NCI-H187 treated with DMSO at 0.1 percent for 48 hours (cell line): ENCODE measurements around the gene PDZRN4.
"Not testable (repeated sequence)": the region's sequence is repeated elsewhere in the genome, so short reads cannot be mapped to it uniquely, and the experiment has no call there.

Experiments used
- DNase-seq: peaks from one replicate; lab custom pipeline; 2025; lab: John Stamatoyannopoulos, UW

The PDZRN4 gene

GRCh38 chr12:41188058-41188840, at the start of gene PDZRN4:
Gene PDZRN4 (plus strand): TSS chr12:41188320.
- DNase-seq, result no peak

DNA sequence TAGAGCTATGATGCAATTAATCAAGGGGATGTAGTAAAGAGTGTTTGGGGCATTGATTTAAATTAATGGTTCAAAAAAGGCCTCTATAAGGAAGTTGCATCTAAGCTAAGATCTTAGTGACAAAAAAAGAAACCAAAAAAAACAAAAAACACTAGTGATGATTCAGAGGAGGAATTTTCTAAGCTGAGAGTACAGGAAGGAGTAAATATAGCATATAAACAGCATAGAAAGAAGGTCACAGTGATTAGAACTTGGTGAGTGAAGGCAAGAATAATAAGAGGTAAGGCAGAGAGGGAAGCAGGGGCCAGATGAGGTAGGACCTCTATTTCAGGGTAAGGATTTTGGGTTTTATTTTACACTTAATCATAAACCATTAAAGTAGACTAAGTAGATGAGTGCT, 48.0 kb upstream of the PDZRN4 start:
- no peak for DNase-seq

DNA sequence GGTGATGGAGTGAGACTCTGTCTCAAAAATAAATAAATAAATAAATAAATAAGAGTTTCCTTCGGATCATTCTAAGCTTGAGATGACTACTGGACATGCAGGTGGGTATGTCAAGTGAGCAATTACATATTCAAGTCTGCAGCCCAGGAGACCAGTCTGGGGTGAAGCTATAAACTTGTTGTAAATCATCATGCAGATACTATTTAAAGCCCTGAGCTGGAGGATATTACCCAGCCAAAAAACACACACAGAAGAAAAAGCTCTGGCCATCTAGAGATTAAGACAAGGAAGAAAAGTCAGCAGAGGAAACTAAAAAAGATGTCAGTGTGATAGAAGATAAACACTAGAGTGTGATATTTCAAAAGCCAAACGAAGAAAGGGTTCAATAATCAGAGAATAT, 47.0 kb upstream of the PDZRN4 start:
- no peak for DNase-seq

- DNase-seq, result no peak
Observed at GRCh38 chr12:41142376-41142775, 45.7 kb upstream of the PDZRN4 start.

- no peak for DNase-seq
Observed at GRCh38 chr12:41151793-41152192, 36.3 kb upstream of the PDZRN4 start.

DNA sequence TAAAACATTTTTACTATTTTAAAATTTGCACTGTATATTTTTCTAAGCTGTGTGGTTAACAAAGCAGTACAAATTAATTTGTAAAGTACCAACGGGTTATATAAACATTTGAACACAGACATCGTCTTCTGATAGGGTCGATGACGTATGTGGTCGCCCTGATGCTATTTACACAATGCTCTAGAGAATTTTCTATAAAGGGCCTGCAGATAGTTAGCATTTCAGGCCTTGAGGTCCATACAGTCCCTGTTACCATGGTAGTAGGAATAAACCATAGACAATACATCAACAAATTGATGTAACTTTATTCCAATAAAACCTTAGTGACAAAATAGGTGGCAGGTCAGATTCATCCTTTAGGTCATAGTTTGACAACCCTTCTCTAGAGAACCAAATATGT, 25.7 kb upstream of the PDZRN4 start:
- no peak for DNase-seq

GRCh38 chr12:41167701-41168100, 20.4 kb upstream of the PDZRN4 start:
- no peak for DNase-seq

- no peak for DNase-seq
Observed at GRCh38 chr12:41174602-41175001, 13.5 kb upstream of the PDZRN4 start.

DNA sequence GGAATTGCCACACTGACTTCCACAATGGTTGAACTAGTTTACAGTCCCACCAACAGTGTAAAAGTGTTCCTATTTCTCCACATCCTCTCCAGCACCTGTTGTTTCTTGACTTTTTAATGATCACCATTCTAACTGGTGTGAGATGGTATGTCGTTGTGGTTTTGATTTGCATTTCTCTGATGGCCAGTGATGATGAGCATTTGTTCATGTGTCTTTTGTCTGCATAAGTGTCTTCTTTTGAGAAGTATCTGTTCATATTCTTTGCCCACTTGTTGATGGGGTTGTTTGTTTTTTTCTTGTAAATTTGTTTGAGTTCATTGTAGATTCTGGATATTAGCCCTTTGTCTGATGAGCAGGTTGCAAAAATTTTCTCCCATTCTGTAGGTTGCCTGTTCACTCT, 8.6 kb upstream of the PDZRN4 start:
- not testable (repeated sequence) for DNase-seq

DNA sequence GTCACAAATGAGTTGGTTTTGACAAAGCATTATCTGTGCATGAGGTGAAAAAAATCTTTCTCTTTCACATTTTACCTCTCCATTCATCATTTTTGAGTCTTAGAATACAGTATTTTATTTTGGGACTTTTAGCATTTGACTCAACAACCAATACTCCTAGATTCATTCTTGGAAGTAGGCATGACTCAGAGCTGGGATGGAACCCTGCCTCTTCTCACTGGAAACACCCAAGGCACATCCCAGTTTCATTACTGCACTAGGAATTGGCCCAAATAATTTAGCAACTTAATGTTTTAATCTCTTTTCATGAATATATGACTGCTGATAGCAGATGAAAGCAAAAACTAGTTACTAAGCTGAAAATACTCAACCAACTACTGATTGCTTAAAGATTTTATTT, 3.3 kb upstream of the PDZRN4 start:
- DNase-seq, result no peak

DNA sequence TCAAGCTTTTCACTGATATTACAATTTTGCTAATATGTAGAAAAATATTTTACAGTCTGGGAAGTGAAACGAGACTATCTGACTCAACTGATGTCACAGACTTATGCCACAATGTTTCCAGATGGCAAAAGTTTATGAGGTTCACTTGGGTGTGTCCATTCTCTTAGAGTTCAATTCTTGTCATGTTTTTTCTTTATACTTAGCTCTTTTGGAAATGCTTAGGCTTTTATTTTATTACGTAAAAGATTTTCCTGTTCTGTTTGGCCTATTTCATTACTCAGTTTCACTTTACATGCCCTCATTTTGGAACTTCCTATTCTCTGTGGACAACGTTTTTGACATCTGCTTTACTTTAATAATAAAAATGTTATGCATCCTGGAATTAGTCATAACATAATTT, 2.1 kb upstream of the PDZRN4 start:
- DNase-seq, result no peak

GRCh38 chr12:41188841-41189394, 798 bp downstream of the PDZRN4 start:
- DNase-seq, result no peak

- no peak for DNase-seq
Observed at GRCh38 chr12:41189395-41190251, 1.5 kb downstream of the PDZRN4 start.

DNA sequence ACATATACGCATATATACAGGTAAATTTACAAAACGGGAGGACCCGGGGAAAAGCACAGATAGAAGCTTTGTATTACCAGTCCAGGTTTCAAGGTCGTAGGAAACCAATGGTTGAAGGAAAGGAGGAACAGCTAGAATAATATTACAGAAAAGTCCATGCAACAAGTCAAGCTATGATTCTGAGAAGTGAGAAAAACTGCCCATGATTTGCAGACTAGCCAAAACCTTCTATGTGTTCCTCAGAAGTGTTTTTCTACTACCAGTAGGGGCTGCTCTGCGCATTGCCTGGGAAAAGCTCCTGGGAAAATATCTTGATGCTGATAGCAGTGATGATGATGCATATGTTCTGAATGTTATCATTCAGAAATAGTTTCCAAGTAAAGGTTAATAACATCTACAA, 2.2 kb downstream of the PDZRN4 start:
- no peak for DNase-seq

DNA sequence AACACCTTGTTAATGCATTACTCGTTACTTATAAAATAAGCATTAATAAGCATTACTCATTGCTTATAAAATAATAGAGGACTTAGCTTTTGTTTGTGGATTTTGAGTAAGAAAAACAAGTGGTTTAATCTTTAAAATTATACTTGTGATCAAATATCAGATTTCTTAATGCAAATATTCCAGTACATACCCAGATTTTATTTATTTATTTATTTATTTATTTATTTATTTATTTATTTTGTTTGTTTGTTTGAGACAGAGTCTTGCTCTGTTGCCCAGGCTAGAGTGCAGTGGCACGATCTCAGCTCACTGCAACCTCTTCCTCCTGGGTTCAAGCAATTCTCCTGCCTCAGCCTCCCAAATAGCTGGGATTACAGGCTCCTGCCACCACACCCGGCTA, 3.4 kb downstream of the PDZRN4 start:
- DNase-seq, result not testable (repeated sequence)

DNA sequence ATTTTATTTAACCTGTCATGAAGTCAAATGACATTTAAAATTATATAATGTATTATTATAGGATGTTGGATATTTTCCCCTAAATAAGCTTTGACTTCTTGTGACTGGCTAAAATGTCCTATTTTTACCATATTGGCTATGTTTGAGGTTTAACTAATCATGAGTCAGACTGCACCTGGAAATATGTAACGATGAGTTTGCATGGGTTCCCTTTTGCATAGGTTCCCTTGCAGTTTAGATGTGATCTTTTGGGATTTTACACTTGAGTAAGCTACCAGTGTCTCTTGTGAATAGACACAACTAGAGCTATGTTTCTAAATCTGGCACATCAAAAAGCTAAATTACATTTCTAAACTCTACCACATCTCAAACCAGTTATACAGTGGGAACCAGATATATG, 5.2 kb downstream of the PDZRN4 start:
- DNase-seq, result no peak

- no peak for DNase-seq
Observed at GRCh38 chr12:41202051-41202450, 13.9 kb downstream of the PDZRN4 start.

DNA sequence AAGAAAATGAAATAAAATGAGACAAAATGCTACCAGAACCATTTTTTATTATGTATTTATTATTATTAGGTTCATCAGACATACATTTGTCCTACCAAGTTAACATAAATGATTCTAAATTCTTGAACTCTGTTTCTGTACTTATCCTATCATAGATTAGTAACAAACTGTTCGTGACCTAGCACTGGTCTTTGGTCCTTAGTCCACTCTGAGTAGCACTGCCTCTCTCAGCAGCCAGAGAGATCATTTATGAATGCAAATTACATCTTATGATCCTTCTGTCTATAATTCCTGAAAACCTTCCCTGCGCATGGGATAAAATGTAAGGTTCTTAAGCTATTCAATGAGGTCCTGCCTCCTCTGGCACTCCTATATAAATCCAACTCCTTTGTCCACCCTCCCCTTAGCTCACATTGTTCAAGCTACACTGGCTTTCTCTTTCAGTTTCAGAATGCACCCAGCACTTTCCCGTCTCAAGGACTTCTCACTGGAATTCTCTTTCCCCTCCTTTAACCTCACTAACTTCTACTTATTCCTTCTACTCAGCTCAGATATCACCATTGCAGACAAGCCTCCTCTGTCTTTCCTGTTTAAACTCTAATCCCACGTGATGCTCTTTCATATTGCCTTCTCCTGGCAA, 17.1 kb downstream of the PDZRN4 start:
- no peak for DNase-seq

DNA sequence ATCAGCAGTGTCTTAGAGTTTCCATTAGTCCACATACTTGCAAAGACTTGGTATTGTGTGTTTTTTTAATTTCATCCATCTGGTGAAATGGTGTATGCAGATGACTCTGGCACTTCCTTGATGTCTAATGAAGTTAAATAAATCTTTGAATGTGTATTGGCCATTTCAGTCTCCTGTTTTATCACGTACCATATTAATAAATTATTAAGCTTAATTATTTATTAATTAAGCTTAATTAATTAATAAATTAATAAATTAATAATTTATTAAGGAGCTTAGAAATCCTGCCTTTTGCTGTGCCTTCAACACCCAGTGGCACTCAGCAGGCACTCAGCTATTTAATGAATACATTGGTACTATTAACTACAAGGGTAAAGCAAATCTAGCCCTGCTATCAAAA, 18.2 kb downstream of the PDZRN4 start:
- no peak for DNase-seq

DNA sequence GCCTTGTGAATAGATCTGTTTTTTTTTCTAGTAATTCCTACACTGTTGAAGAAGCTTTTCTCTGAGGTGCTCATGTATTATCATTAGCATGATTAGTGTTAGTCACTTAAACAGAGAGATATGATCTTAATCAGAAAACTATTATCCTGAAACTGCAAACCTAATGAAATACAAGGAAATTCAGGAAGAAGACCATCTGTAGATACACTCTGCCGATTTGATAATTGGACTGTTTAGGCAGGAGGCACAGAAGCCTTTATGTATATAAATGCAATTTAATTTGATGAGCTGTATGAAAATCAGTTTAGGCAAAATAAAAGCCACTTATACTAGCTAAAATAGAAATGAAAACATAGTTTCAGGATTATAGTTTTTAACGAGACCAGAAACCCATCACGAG, 23.3 kb downstream of the PDZRN4 start:
- no peak for DNase-seq

- DNase-seq, result peak; percentile 35
Observed at GRCh38 chr12:41212625-41213024, 24.5 kb downstream of the PDZRN4 start.

- peak; percentile 37 for DNase-seq
Observed at GRCh38 chr12:41213107-41213506, 25.0 kb downstream of the PDZRN4 start.

- no peak for DNase-seq
Observed at GRCh38 chr12:41213648-41214047, 25.5 kb downstream of the PDZRN4 start.
